Heart left ventricle (tissue), 16 donors: ENCODE measurements around the gene HCST. TPM values are rescaled to one million over a fixed set of nuclear protein-coding genes. Genes with fewer than 3 reads are reported as not detected.
A peak's percentile ranks its signal among the peaks of the same experiment; 100 is the strongest.

Source experiments
- ATAC-seq, 4 donors: fragments of 200-7000 bp; cut with Tn5 transposase; one replicate each; pipeline ENCODE4 v1.9.1; 2020 to 2022; ENCODE audit warnings: moderate library complexity in 4 of 4, mild to moderate bottlenecking in 3 of 4, moderate number of reproducible peaks in 1 of 4
- DNase-seq, 5 donors: peaks; one replicate each; pipeline ENCODE4 v3.0.0-alpha.2; 2020
- H3K27ac ChIP-seq, 12 donors: fragments of 200-600 bp; sonication (generic) in 4 of 12; one replicate each; pipeline versions ENCODE4 v1.5.0 to v1.8.0; 2016 to 2022; ENCODE audit warnings: mild to moderate bottlenecking in 2 of 12
- H3K27me3 ChIP-seq, 9 donors: fragments of 200-600 bp; sonication (generic) in 2 of 9; one replicate each; pipeline versions ENCODE4 v1.5.1 to v1.8.0; 2016 to 2022; ENCODE audit warnings: mild to moderate bottlenecking in 3 of 9
- H3K36me3 ChIP-seq, 9 donors: fragments of 200-600 bp; sonication (generic) in 2 of 9; one replicate each; pipeline versions ENCODE4 v1.5.0 to v1.8.0; 2018 to 2022; ENCODE audit warnings: mild to moderate bottlenecking in 2 of 9
- H3K4me1 ChIP-seq, 12 donors: fragments of 200-600 bp; sonication (generic) in 4 of 12; one replicate each; pipeline versions ENCODE4 v1.5.0 to v1.8.0; 2016 to 2022; ENCODE audit warnings: mild to moderate bottlenecking in 3 of 12
- H3K4me3 ChIP-seq, 12 donors: fragments of 200-600 bp; sonication (generic) in 4 of 12; one replicate each; pipeline versions ENCODE4 v1.5.0 to v1.8.0; 2017 to 2022; ENCODE audit warnings: mild to moderate bottlenecking in 9 of 12, moderate library complexity in 4 of 12
- H3K9me3 ChIP-seq, 12 donors: fragments of 200-600 bp; sonication (generic) in 4 of 12; one replicate each; pipeline versions ENCODE4 v1.5.0 to v1.8.0; 2016 to 2022; ENCODE audit warnings: mild to moderate bottlenecking in 1 of 12
- POLR2A ChIP-seq, 2 donors: fragments of 450-650 bp; IDR thresholded peaks; one replicate each; pipeline ENCODE4 v1.6.1; 2017; ENCODE audit warnings: antibody characterized with exemption in 2 of 2, mild to moderate bottlenecking in 2 of 2, moderate library complexity in 2 of 2
- WGBS, 4 donors: extraction: QIAGEN DNeasy Blood & Tissue Kit in 2 of 4; methylation state at CpG; one replicate each; pipeline versions ENCODE4 v1.1.5 to v1.1.7; 2013 to 2018; 5-methylcytosine and 5-hydroxymethylcytosine counted together
- intact Hi-C, 10 donors: fragments of 100-400 bp; cut with DNase I; formaldehyde crosslinking; loops; one replicate each; pipeline versions ENCODE4 v1.11.1 to v1.14.2; 2022
- polyA plus RNA-seq, 2 donors: library from polyadenylated mRNA; stranded (reverse); fragments of 200-250 nt; gene quantifications; one replicate each; pipeline ENCODE4 v1.2.3, GENCODE V29; 2013
- total RNA-seq, 9 donors: library from RNA; depleted of rRNA in 2 of 9; stranded (reverse); fragments of >200 nt in 2 of 9; fragmentation: NEBNext Ultra II Directional in 3 of 9; extraction: Animal tissue kit (Norgen Biotek cat#: 25700) in 3 of 9; gene quantifications; one replicate each; pipeline versions ENCODE4 v1.1.0 to v1.2.4, GENCODE V29; 2016 to 2023
- TF ChIP-seq, protein P1 (sequence below), 12 donors: fragments of 200-600 bp; sonication (generic) in 4 of 12; IDR thresholded peaks; one replicate each; pipeline versions ENCODE4 v1.5.0 to v1.8.0; 2018 to 2022; ENCODE audit warnings: antibody characterized with exemption in 12 of 12, mild to moderate bottlenecking in 5 of 12
- donor health status: ischemic (EF 13 %, LVEDD 7.1; RV severe dilation, severe dysfunction).
- donor health status: healthy with polysubstance abuse.
- donor health status: DM: no; HTN: yes; CAD: no.
- donor health status: DM: no; HTN: no; CAD: no.
- donor health status: ischemic (EF 25% LVEDD 6.9; RV normal size, moderate dysfunction).
- donor health status: ischemic (EF 25% LVEDD 5.7; RV mildly dilated, moderate dysfunction).
- donor health status: healthy.
- donor health status: DM: yes; HTN: yes; CAD: no.
- donor health status: ischemic (EF 35%, LVEDD 5.7; RV mildly dilated, moderate dysfunction).
- donor health status: nonischemic (EF 11% LVEDD 7.7; RV severe dilation, severe dysfunction).
- donor health status: DM: yes; HTN: yes; CAD: no.
- donor health status: PGD.
- donor health status: ischemic (EF 29% LVEDD 5.4; RV normal size, mild dysfunction).
- donor health status: nonischemic (EF 23%, LVEDD 6.1; RV moderate dilation, normal function).

The HCST gene
- total and polyA plus RNA-seq, 11 donors = 2.3 to 31.7 (median 4.7) TPM; not detected in 1

DNA sequence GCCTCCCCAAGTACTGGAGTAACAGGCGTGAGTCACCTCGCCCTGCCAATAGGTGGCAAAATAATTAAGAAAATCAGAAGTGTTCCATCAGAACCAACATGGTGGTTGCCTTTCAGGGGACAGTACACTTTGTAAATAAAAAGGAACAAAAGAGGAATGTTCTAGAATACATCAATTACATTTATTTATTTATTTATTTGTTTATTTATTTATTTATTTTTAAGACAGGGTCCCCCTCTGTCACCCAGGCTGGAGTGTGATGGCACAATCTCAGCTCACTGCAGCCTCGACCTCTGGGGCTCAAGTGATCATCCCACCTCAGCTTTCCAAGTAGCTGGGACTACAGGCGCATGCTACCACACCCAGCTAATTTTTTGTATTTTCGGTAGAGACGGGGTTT lies 18.7 kb downstream of the HCST start:
- H3K4me3 ChIP-seq = no peak overlapping the region
- no peak overlapping the region for H3K27ac ChIP-seq
- intact Hi-C loops = no loop called here
- 81 to 88% (median 84%) methylated on average over 6 of the region's 6 CpGs for WGBS, 4 donors
- no peak for DNase-seq
- H3K36me3 ChIP-seq = no peaks in the 10 kb centered on the region
- no peak for ATAC-seq
- H3K9me3 ChIP-seq = peaks cover 0 to 11% (median 0%) of the 10 kb centered on the region in 12 donors
- H3K4me1 ChIP-seq = no peaks in the 10 kb centered on the region
- TF ChIP-seq POLR2A (IDR thresholded peaks at IDR 0.05) = no peak
- TF ChIP-seq, protein P1, sequence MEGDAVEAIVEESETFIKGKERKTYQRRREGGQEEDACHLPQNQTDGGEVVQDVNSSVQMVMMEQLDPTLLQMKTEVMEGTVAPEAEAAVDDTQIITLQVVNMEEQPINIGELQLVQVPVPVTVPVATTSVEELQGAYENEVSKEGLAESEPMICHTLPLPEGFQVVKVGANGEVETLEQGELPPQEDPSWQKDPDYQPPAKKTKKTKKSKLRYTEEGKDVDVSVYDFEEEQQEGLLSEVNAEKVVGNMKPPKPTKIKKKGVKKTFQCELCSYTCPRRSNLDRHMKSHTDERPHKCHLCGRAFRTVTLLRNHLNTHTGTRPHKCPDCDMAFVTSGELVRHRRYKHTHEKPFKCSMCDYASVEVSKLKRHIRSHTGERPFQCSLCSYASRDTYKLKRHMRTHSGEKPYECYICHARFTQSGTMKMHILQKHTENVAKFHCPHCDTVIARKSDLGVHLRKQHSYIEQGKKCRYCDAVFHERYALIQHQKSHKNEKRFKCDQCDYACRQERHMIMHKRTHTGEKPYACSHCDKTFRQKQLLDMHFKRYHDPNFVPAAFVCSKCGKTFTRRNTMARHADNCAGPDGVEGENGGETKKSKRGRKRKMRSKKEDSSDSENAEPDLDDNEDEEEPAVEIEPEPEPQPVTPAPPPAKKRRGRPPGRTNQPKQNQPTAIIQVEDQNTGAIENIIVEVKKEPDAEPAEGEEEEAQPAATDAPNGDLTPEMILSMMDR (IDR thresholded peaks at IDR 0.05) = no peak
- peaks cover 0 to 12% (median 0%) of the 10 kb centered on the region in 9 donors for H3K27me3 ChIP-seq

DNA sequence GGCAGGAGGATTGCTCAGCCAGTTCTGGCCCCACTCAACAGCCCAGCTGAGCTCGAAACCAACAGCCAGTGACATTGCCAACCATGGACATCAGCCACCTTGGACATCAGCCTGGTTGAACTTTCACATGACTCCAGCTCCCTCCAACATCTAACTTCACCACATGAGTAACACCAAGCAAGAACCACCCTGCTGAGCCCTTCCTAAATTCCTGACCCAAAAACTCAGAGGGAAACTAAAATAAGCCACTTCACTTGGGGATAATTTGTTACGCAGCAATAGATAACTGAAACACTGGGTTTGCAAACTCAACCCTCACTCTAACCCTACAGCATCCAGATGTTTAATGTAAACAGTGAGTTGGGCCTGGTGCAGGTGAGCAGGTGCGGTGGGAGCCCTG lies 23.2 kb downstream of the HCST start:
- no peak overlapping the region for H3K27ac ChIP-seq
- H3K4me1 ChIP-seq = peaks cover 0 to 18% (median 0%) of the 10 kb centered on the region in 12 donors
- WGBS, 4 donors = 80 to 92% (median 89%) methylated on average over 3 of the region's 3 CpGs
- H3K27me3 ChIP-seq = peaks cover 0 to 12% (median 0%) of the 10 kb centered on the region in 9 donors
- no peak overlapping the region for H3K4me3 ChIP-seq
- no peak for DNase-seq
- intact Hi-C loops = no loop called here
- H3K9me3 ChIP-seq = peaks cover 0 to 12% (median 0%) of the 10 kb centered on the region in 12 donors
- ATAC-seq = no peak
- no peak for TF ChIP-seq POLR2A (IDR thresholded peaks at IDR 0.05)
- TF ChIP-seq, protein P1 (IDR thresholded peaks at IDR 0.05) = no peak
- no peaks in the 10 kb centered on the region for H3K36me3 ChIP-seq

DNA sequence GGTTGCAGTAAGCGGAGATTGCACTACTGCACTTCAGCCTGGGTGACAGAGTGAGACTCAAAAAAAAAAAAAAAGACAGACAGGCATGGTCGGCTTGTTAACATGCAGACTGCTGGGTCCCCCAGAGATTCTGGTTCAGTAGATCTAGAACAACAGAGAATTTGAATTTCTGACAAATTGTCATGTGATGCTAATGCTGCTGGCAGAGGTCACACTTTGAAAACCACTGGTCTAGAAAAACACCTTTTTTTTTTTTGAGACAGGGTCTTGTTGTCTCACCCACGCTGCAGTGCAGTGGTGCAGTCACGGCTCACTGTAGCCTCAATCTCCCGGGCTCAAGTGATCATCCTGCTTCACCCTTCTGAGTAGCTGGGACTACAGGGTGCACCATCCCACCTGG lies 26.2 kb downstream of the HCST start:
- DNase-seq = no peak
- 75 to 85% (median 81%) methylated on average over 5 of the region's 5 CpGs for WGBS, 4 donors
- Histone ChIP-seq H3K27ac (no peak overlapping the region), H3K4me3 (no peak overlapping the region), H3K9me3 (peaks cover 0 to 12% (median 0%) of the 10 kb centered on the region in 12 donors), H3K27me3 (peaks cover 0 to 12% (median 0%) of the 10 kb centered on the region in 9 donors), H3K36me3 (no peaks in the 10 kb centered on the region), H3K4me1 (peaks cover 0 to 25% (median 6%) of the 10 kb centered on the region in 12 donors)
- no peak for ATAC-seq
- no peak for TF ChIP-seq POLR2A (IDR thresholded peaks at IDR 0.05)
- TF ChIP-seq, protein P1 (IDR thresholded peaks at IDR 0.05) = no peak
- intact Hi-C loops = loop anchor here in 1 of 10 donors (2.0 kb wide), 1 partner anchor 28 kb away; the partner anchor contains the start of gene NFKBID

DNA sequence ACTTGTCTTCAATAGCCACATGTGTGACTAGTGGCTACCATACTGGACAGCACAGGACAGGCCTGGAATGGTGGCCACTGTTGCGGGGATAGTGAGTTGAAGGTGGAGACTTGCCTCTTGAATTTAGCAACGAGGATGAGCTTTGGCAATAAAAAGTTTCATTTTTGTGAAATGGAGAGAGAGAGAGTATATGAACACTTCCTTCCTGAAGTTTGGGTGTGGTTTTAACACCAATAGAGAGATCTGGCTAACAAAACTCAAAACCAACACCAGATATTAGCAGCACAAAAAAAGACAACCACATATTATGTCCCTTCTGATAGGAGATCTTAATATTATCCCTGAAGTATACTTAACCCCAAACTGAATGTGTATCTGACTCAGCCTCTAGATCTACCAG lies 27.5 kb downstream of the HCST start:
- Histone ChIP-seq H3K4me3 (peak overlapping the region in 1 of 12 donors; percentile 15), H3K9me3 (peaks cover 0 to 12% (median 0%) of the 10 kb centered on the region in 12 donors), H3K27me3 (peaks cover 0 to 12% (median 0%) of the 10 kb centered on the region in 9 donors), H3K4me1 (peaks cover 0 to 25% (median 6%) of the 10 kb centered on the region in 12 donors), H3K27ac (peak overlapping the region in 2 of 12 donors; percentile 42 to 88), H3K36me3 (no peaks in the 10 kb centered on the region)
- ATAC-seq (no peak), DNase-seq (no peak)
- 68 to 81% (median 71%) methylated on average over 2 of the region's 2 CpGs for WGBS, 4 donors
- intact Hi-C loops = loop anchor here (2.0 to 10.0 kb wide), 14 partner anchors 29 to 238 kb away; partner anchors contain the start of genes IGFLR1 (in 3 of the 10), LIN37 (in 3 of the 10), NFKBID (in 3 of the 10) and PSENEN (in 3 of the 10)
- no peak for TF ChIP-seq POLR2A (IDR thresholded peaks at IDR 0.05)
- TF ChIP-seq, protein P1 (IDR thresholded peaks at IDR 0.05) = no peak
